Measurements from ENCODE around the gene CFAP46. TPM values are rescaled to one million over a fixed set of nuclear protein-coding genes. Genes with fewer than 3 reads are reported as not detected.

CFAP46 gene
- total RNA-seq, 1 donor from 2014 or later = 1.3 TPM

GRCh38 chr10:132984801-132985545, 42.6 kb upstream of the CFAP46 start:
- H3K27me3 ChIP-seq (ENCODE audit: insufficient read depth, low read length) = peaks cover 2% of the 10 kb centered on the region
- no peak overlapping the region for H3K4me3 ChIP-seq (ENCODE audit: insufficient read depth, low read depth, low read length)
- peaks cover 5% of the 10 kb centered on the region for H3K4me1 ChIP-seq (ENCODE audit: insufficient read depth, low read length)
- TF ChIP-seq CTCF (IDR thresholded peaks at IDR 0.05; ENCODE audit: insufficient read depth, low read depth, low read length) (no peak), EZH2 (IDR thresholded peaks at IDR 0.05; ENCODE audit: insufficient read depth, low read length) (no peak)
- H3K36me3 ChIP-seq (ENCODE audit: insufficient read depth, low read length) = no peaks in the 10 kb centered on the region
- H3K27ac ChIP-seq (ENCODE audit: low read depth, low read length) = no peak overlapping the region
- H3K4me2 ChIP-seq (ENCODE audit: low read length) = no peak overlapping the region
- no peaks in the 10 kb centered on the region for H4K20me1 ChIP-seq (ENCODE audit: insufficient read depth, low read length)
- no peaks in the 10 kb centered on the region for H3K79me2 ChIP-seq (ENCODE audit: insufficient read depth, low read length)
- no peaks in the 10 kb centered on the region for H3K36me3 Mint-ChIP-seq (ENCODE audit: low read depth, unreplicated experiment)
- DNase-seq (ENCODE audit: low read depth) = no peak
- FAIRE-seq = no peak
- H3K4me1 Mint-ChIP-seq (ENCODE audit: low read depth, unreplicated experiment) = no peaks in the 10 kb centered on the region
- H3K9me3 Mint-ChIP-seq (ENCODE audit: unreplicated experiment) = no peaks in the 10 kb centered on the region
- H3K27me3 Mint-ChIP-seq (ENCODE audit: low read depth, unreplicated experiment) = peaks cover 51% of the 10 kb centered on the region
- no peaks in the 10 kb centered on the region for H3K9me3 ChIP-seq (ENCODE audit: insufficient read depth, low read depth, low read length)
- H3K4me3 Mint-ChIP-seq (ENCODE audit: unreplicated experiment) = no peak overlapping the region
- H3K27ac Mint-ChIP-seq (ENCODE audit: unreplicated experiment) = no peak overlapping the region
- no peak overlapping the region for H3K9ac ChIP-seq (ENCODE audit: low read length)
- H2AFZ ChIP-seq (ENCODE audit: low read depth, low read length) = no peak overlapping the region

- Mint-ChIP-seq H3K9me3 (ENCODE audit: unreplicated experiment) (no peaks in the 10 kb centered on the region), H3K4me3 (ENCODE audit: unreplicated experiment) (no peak overlapping the region), H3K4me1 (ENCODE audit: low read depth, unreplicated experiment) (no peaks in the 10 kb centered on the region), H3K36me3 (ENCODE audit: low read depth, unreplicated experiment) (no peaks in the 10 kb centered on the region), H3K27me3 (ENCODE audit: low read depth, unreplicated experiment) (peaks cover 55% of the 10 kb centered on the region), H3K27ac (ENCODE audit: unreplicated experiment) (no peak overlapping the region)
- no peaks in the 10 kb centered on the region for H4K20me1 ChIP-seq (ENCODE audit: insufficient read depth, low read length)
- no peak for DNase-seq (ENCODE audit: low read depth)
- H3K36me3 ChIP-seq (ENCODE audit: insufficient read depth, low read length) = no peaks in the 10 kb centered on the region
- H3K27ac ChIP-seq (ENCODE audit: low read depth, low read length) = no peak overlapping the region
- H3K27me3 ChIP-seq (ENCODE audit: insufficient read depth, low read length) = peaks cover 2% of the 10 kb centered on the region
- no peak overlapping the region for H3K4me3 ChIP-seq (ENCODE audit: insufficient read depth, low read depth, low read length)
- no peak for FAIRE-seq
- H2AFZ ChIP-seq (ENCODE audit: low read depth, low read length) = no peak overlapping the region
- peaks cover 5% of the 10 kb centered on the region for H3K4me1 ChIP-seq (ENCODE audit: insufficient read depth, low read length)
- no peak for TF ChIP-seq EZH2 (IDR thresholded peaks at IDR 0.05; ENCODE audit: insufficient read depth, low read length)
- TF ChIP-seq CTCF (IDR thresholded peaks at IDR 0.05; ENCODE audit: insufficient read depth, low read depth, low read length) = no peak
- H3K79me2 ChIP-seq (ENCODE audit: insufficient read depth, low read length) = no peaks in the 10 kb centered on the region
- no peak overlapping the region for H3K4me2 ChIP-seq (ENCODE audit: low read length)
- no peak overlapping the region for H3K9ac ChIP-seq (ENCODE audit: low read length)
- H3K9me3 ChIP-seq (ENCODE audit: insufficient read depth, low read depth, low read length) = no peaks in the 10 kb centered on the region
These were observed 41.6 kb upstream of the CFAP46 start for GRCh38 chr10:132984008-132984295.

- peaks cover 61% of the 10 kb centered on the region for H3K27me3 Mint-ChIP-seq (ENCODE audit: low read depth, unreplicated experiment)
- Histone ChIP-seq H3K27ac (ENCODE audit: low read depth, low read length) (no peak overlapping the region), H4K20me1 (ENCODE audit: insufficient read depth, low read length) (no peaks in the 10 kb centered on the region), H3K36me3 (ENCODE audit: insufficient read depth, low read length) (no peaks in the 10 kb centered on the region), H3K79me2 (ENCODE audit: insufficient read depth, low read length) (no peaks in the 10 kb centered on the region), H2AFZ (ENCODE audit: low read depth, low read length) (no peak overlapping the region), H3K27me3 (ENCODE audit: insufficient read depth, low read length) (peaks cover 2% of the 10 kb centered on the region), H3K9me3 (ENCODE audit: insufficient read depth, low read depth, low read length) (no peaks in the 10 kb centered on the region), H3K4me2 (ENCODE audit: low read length) (no peak overlapping the region), H3K4me3 (ENCODE audit: insufficient read depth, low read depth, low read length) (no peak overlapping the region), H3K9ac (ENCODE audit: low read length) (no peak overlapping the region), H3K4me1 (ENCODE audit: insufficient read depth, low read length) (peaks cover 5% of the 10 kb centered on the region)
- no peaks in the 10 kb centered on the region for H3K4me1 Mint-ChIP-seq (ENCODE audit: low read depth, unreplicated experiment)
- no peaks in the 10 kb centered on the region for H3K9me3 Mint-ChIP-seq (ENCODE audit: unreplicated experiment)
- no peak overlapping the region for H3K27ac Mint-ChIP-seq (ENCODE audit: unreplicated experiment)
- H3K4me3 Mint-ChIP-seq (ENCODE audit: unreplicated experiment) = no peak overlapping the region
- DNase-seq (ENCODE audit: low read depth) (no peak), FAIRE-seq (no peak)
- H3K36me3 Mint-ChIP-seq (ENCODE audit: low read depth, unreplicated experiment) = no peaks in the 10 kb centered on the region
- TF ChIP-seq EZH2 (IDR thresholded peaks at IDR 0.05; ENCODE audit: insufficient read depth, low read length) (no peak), CTCF (IDR thresholded peaks at IDR 0.05; ENCODE audit: insufficient read depth, low read depth, low read length) (no peak)
These were observed 41.1 kb upstream of the CFAP46 start for GRCh38 chr10:132983252-132984007.

Data from astrocyte (in vitro differentiated cells and primary cell).